BJ (cell line): ENCODE results near the gene DOCK3. TPM values are rescaled to one million over a fixed set of nuclear protein-coding genes. Genes with fewer than 3 reads are reported as not detected.

Source experiments
- CTCF ChIA-PET: fragments of 350-600 bp; formaldehyde crosslinking; extraction: SDS; loops from one replicate; lab custom pipeline; 2021; ENCODE audit warnings: antibody characterized with exemption, inconsistent platforms; lab: Yijun Ruan, JAX
- POLR2A ChIA-PET: fragments of 300-600 bp; sonication (Branson Sonifier 250); formaldehyde crosslinking; extraction: SDS; loops from one replicate; lab custom pipeline; 2021; ENCODE audit warnings: antibody characterized with exemption; lab: Charles Lee
- DNase-seq: peaks from one replicate; pipeline ENCODE4 v3.0.0-alpha.2; 2011; ENCODE audit warnings: low read depth
- H3K27me3 ChIP-seq: 2 replicates; pipeline ENCODE4 v1.6.0; 2011; ENCODE audit warnings: low read length; ENCODE audit not compliant: control insufficient read depth, insufficient read depth
- H3K36me3 ChIP-seq: 2 replicates; pipeline ENCODE4 v1.5.1; 2011; ENCODE audit warnings: low read length; ENCODE audit not compliant: control insufficient read depth, insufficient read depth
- H3K4me3 ChIP-seq: 2 replicates; pipeline ENCODE4 v1.5.1; 2011; ENCODE audit warnings: low read depth, mild to moderate bottlenecking, control low read depth, low read length
- polyA plus RNA-seq: library from polyadenylated mRNA; depleted of rRNA; stranded (reverse); fragments of >200 nt; gene quantifications from 2 replicates; pipeline ENCODE4 v1.2.3, GENCODE V29; 2011
- TF ChIP-seq, protein P1 (sequence below): IDR thresholded peaks from 2 replicates; pipeline ENCODE4 v1.5.1; 2011; ENCODE audit warnings: low read depth, mild to moderate bottlenecking, control low read depth, inconsistent platforms, low read length, moderate library complexity; ENCODE audit not compliant: insufficient read depth

DOCK3 gene
- polyA plus RNA-seq, 1 experiment: 0.09 TPM

DNA sequence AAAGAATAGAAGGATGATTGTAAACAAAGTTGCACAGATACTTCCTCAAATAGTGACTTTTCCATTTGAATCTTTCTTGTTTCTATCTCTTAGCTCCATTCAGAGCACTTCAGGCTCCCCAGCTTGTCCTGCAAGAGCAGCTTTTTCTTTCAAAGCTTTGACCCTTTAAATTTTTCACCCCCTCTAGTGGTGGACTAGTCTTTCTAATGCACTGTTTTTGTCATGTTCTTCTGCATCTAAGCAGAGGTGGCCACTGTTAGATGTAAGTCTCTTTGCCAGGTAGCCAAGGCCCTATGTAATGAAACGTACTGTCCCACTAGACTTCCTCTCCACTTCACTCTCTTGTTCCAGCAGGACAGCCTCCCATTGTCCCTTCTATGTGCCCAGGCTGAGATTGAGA, 636.3 kb downstream of the DOCK3 start:
- TF ChIP-seq, protein P1, sequence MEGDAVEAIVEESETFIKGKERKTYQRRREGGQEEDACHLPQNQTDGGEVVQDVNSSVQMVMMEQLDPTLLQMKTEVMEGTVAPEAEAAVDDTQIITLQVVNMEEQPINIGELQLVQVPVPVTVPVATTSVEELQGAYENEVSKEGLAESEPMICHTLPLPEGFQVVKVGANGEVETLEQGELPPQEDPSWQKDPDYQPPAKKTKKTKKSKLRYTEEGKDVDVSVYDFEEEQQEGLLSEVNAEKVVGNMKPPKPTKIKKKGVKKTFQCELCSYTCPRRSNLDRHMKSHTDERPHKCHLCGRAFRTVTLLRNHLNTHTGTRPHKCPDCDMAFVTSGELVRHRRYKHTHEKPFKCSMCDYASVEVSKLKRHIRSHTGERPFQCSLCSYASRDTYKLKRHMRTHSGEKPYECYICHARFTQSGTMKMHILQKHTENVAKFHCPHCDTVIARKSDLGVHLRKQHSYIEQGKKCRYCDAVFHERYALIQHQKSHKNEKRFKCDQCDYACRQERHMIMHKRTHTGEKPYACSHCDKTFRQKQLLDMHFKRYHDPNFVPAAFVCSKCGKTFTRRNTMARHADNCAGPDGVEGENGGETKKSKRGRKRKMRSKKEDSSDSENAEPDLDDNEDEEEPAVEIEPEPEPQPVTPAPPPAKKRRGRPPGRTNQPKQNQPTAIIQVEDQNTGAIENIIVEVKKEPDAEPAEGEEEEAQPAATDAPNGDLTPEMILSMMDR: peak; percentile 60
- no peak overlapping the region for H3K4me3 ChIP-seq
- H3K27me3 ChIP-seq: no peaks in the 10 kb centered on the region
- CTCF ChIA-PET: interaction anchor here (0.6 to 4.6 kb wide), 16 partner anchors 9 to 695 kb away, joined by 3 to 25 read pairs (median 4); partner anchors contain the start of gene MAPKAPK3
- POLR2A ChIA-PET: no interaction called here
- no peak for DNase-seq
- no peaks in the 10 kb centered on the region for H3K36me3 ChIP-seq

DNA sequence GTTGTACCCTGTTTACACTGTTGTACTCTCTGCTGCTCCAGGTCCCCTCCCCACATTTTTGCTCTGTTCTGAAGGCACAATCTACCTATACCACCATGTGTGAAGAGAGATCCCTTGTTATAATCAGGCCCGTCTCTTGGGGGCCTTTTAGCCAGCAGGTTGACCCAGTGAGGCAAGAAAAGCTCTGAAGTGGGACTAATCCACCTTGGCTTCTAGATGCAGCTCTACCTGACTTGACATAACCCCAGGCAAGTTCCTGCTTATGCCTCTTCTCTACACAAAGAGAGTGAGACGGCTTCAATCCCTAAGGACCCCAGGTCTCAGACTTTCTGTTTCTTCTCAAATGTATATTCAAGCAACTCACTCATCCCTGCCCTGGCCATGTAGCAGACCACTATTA, 653.5 kb downstream of the DOCK3 start:
- no peak for DNase-seq
- TF ChIP-seq, protein P1: no peak
- H3K4me3 ChIP-seq: no peak overlapping the region
- H3K36me3 ChIP-seq: no peaks in the 10 kb centered on the region
- POLR2A ChIA-PET: no interaction called here
- CTCF ChIA-PET: no interaction called here
- H3K27me3 ChIP-seq: no peaks in the 10 kb centered on the region; the same call in 1 of the 2 replicates

DNA sequence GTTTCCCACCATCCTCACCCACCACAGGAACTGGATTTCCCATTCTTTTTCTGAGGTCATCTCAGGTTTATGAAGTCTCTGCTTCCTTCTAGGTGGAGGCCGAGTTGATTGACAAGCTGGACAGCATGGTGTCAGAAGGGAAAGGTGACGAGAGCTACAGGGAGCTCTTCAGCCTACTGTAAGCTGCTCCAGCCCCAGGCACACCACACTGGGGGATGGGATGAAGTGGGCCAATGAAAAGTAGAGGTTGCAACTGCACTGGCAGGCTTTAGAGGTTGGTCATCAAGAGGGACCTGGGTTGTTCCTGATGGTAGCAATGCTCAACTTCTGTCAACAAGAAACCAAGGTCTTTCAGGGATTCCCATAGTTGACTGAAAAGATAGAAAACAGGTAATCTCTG, 655.3 kb downstream of the DOCK3 start:
- no peaks in the 10 kb centered on the region for H3K36me3 ChIP-seq
- no peaks in the 10 kb centered on the region; the same call in 1 of the 2 replicates for H3K27me3 ChIP-seq
- TF ChIP-seq, protein P1: no peak
- DNase-seq: no peak
- POLR2A ChIA-PET: interaction anchor here (0.6 kb wide), 1 partner anchor 11 kb away, joined by 6 read pairs; no protein-coding TSS in a partner anchor
- H3K4me3 ChIP-seq: no peak overlapping the region
- CTCF ChIA-PET: interaction anchor here (0.6 to 1.5 kb wide), 6 partner anchors 10 to 658 kb away, joined by 3 to 6 read pairs (median 4); no protein-coding TSS in a partner anchor

DNA sequence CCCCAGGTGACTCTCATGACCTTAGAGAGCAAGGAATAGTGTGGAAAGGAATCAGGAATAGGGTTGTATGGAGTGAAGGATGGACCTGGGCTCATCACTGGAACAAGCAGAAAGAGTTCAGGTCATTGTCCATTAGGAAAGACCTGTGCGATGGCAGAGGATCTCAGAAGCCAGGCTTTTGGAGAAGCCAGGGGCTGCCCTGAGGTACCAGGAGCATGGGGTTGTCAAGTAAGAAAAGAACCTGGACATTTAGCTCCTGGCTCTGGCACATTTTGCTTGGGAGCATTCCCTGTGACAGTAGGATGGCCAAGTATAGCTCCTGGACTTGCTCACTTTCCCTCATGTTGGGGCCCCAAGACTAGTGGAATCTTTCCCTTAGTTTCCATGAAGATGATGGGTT, 657.4 kb downstream of the DOCK3 start:
- ChIA-PET POLR2A (no interaction called here), CTCF (interaction anchor here (0.7 kb wide), 1 partner anchor 38 kb away, joined by 3 read pairs; no protein-coding TSS in a partner anchor)
- H3K36me3 ChIP-seq: no peaks in the 10 kb centered on the region
- DNase-seq: no peak
- TF ChIP-seq, protein P1: no peak
- H3K27me3 ChIP-seq: no peaks in the 10 kb centered on the region; the same call in 1 of the 2 replicates
- H3K4me3 ChIP-seq: no peak overlapping the region

DNA sequence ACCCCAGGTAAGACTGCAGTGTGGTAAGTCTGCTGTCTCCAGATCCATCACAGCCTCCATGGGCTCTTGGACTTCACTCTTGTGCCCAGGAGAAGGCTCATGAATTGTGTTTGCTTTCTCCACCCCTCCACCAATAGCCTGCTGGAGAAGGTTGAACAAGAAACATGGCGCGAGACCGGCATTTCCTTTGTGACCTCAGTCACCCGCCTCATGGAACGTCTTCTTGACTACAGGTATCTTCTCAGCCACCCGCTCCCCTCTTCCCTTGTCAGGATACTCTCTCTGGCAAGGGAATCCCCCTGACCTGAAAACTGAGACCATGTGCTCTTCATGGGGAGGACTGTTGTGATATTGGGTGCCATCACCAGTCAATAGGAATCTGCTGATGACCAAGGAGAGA, 658.3 kb downstream of the DOCK3 start:
- Histone ChIP-seq H3K27me3 (no peaks in the 10 kb centered on the region; the same call in 1 of the 2 replicates), H3K36me3 (no peaks in the 10 kb centered on the region), H3K4me3 (no peak overlapping the region)
- ChIA-PET POLR2A (no interaction called here), CTCF (no interaction called here)
- TF ChIP-seq, protein P1: no peak
- no peak for DNase-seq
